Hematopoietic multipotent progenitor cell treated with erythropoietin and hydrocortisone succinate and interleukin-3 and kit ligand, for 8 days (in vitro differentiated cells): ENCODE data around the gene ROBO2.

ENCODE experiments used
- DNase-seq: peaks from one replicate; pipeline ENCODE4 v3.0.0-alpha.2; 2015

Gene ROBO2

GRCh38 chr3:77601823-77602415 is 562.0 kb downstream of the ROBO2 start:
- DNase-seq, result no peak

GRCh38 chr3:77602722-77603121 is 562.8 kb downstream of the ROBO2 start:
- DNase-seq, result no peak

- DNase-seq, result no peak
These were observed 565.4 kb downstream of the ROBO2 start for GRCh38 chr3:77605308-77605707.

GRCh38 chr3:77605865-77606264 is 566.0 kb downstream of the ROBO2 start:
- DNase-seq, result no peak

- no peak for DNase-seq
These were observed 566.5 kb downstream of the ROBO2 start for GRCh38 chr3:77606372-77606771.

GRCh38 chr3:77618686-77619085 is 578.8 kb downstream of the ROBO2 start:
- DNase-seq, result no peak

GRCh38 chr3:77620009-77620408 is 580.1 kb downstream of the ROBO2 start:
- DNase-seq, result no peak

- DNase-seq, result no peak
These were observed 583.6 kb downstream of the ROBO2 start for GRCh38 chr3:77623500-77623899.

- DNase-seq, result no peak
These were observed 586.3 kb downstream of the ROBO2 start for GRCh38 chr3:77626157-77626556.

GRCh38 chr3:77648214-77648613 is 608.3 kb downstream of the ROBO2 start:
- no peak for DNase-seq

- no peak for DNase-seq
These were observed 608.8 kb downstream of the ROBO2 start for GRCh38 chr3:77648664-77649063.

GRCh38 chr3:77652624-77653023 is 612.7 kb downstream of the ROBO2 start:
- no peak for DNase-seq

- DNase-seq, result no peak
These were observed 615.5 kb downstream of the ROBO2 start for GRCh38 chr3:77655396-77655795.

GRCh38 chr3:77660718-77661117 is 620.8 kb downstream of the ROBO2 start:
- DNase-seq, result no peak

GRCh38 chr3:77667901-77668300 is 628.0 kb downstream of the ROBO2 start:
- DNase-seq, result no peak

- DNase-seq, result no peak
These were observed 628.5 kb downstream of the ROBO2 start for GRCh38 chr3:77668376-77668775.

- DNase-seq, result no peak
These were observed 632.1 kb downstream of the ROBO2 start for GRCh38 chr3:77672016-77672415.

- no peak for DNase-seq
These were observed 642.3 kb downstream of the ROBO2 start for GRCh38 chr3:77682162-77682561.

- no peak for DNase-seq
These were observed 644.2 kb downstream of the ROBO2 start for GRCh38 chr3:77684115-77684514.

- no peak for DNase-seq
These were observed 645.8 kb downstream of the ROBO2 start for GRCh38 chr3:77685713-77686112.

- DNase-seq, result no peak
These were observed 646.7 kb downstream of the ROBO2 start for GRCh38 chr3:77686560-77686959.

GRCh38 chr3:77687545-77687944 is 647.6 kb downstream of the ROBO2 start:
- DNase-seq, result no peak

GRCh38 chr3:77690284-77690845 is 650.5 kb downstream of the ROBO2 start:
- DNase-seq, result no peak

- no peak for DNase-seq
These were observed 653.2 kb downstream of the ROBO2 start for GRCh38 chr3:77693147-77693546.

- DNase-seq, result no peak
These were observed 659.3 kb downstream of the ROBO2 start for GRCh38 chr3:77699125-77699691.
